Measurements from ENCODE around the gene CACNA2D3. TPM values are rescaled to one million over a fixed set of nuclear protein-coding genes. Genes with fewer than 3 reads are reported as not detected.

The CACNA2D3 gene
- total RNA-seq, 1 experiment from 2014 or later, result not detected

DNA sequence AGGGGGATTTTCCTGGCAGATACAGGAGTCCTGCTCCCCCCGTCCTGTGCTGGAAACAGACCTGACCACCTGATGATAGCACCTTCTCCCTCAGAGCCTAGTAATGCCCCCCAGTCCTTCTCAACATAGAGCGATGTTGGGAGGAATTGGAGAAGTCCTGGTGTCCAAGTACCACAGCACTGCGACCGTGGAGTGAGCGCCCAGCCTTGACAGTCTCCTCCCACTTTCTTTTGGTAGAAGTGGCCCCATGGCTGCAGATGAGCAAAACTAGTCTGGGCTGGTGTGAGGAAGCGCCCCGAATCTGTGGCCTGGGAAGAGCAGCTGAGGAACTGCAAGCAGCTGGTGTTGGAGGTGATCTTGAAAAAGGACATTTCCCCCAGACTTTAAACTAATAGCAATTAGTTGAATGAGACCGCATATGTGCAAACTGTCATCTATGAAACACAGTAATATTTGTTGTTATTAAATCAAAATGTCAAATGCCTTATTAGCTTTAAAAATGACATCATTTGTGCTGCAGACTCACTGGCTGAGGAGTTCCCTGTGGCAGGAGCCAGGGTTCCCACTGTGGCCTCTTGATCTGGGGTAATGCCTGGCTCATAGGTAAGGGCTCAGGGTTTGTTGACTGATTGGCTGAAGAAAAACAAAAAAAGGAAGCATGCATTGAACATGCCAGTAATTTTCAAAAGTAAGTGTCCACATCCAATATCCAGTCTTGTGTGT lies 121.8 kb downstream of the CACNA2D3 start:
- Histone ChIP-seq H3K4me3 (ENCODE audit: low read length) (peak overlapping the region; percentile 68), H3K4me1 (ENCODE audit: insufficient read depth, low read length) (0 out of 2 replicates have a peak, but pooled peaks cover 3% of the 10 kb centered on the region), H3K27me3 (ENCODE audit: low read length) (no peaks in the 10 kb centered on the region), H3K79me2 (ENCODE audit: low read length) (no peaks in the 10 kb centered on the region), H3K9me2 (replicated peaks; ENCODE audit: low read length) (no peaks in the 10 kb centered on the region), H3K4me2 (ENCODE audit: low read length) (peak overlapping the region; percentile 84), H3K9me3 (ENCODE audit: low read length) (no peaks in the 10 kb centered on the region), H3K36me3 (ENCODE audit: low read depth, low read length) (no peaks in the 10 kb centered on the region), H3K9ac (ENCODE audit: low read length) (no peak overlapping the region), H3F3A (ENCODE audit: low read length, unreplicated experiment) (no peaks in the 10 kb centered on the region), H2AFZ (ENCODE audit: low read length) (peak overlapping the region; percentile 94), H4K20me1 (ENCODE audit: low read length) (no peaks in the 10 kb centered on the region), H3K27ac (ENCODE audit: low read length) (no peak overlapping the region)
- intact Hi-C loops (cut with micrococcal nuclease), result no loop called here
- POLR2A ChIA-PET (ENCODE audit: unreplicated experiment), result no interaction called here
- no TSS peak for BruUV-seq (replicated peaks)
- TF ChIP-seq EZH2phosphoT487 (IDR thresholded peaks at IDR 0.05; ENCODE audit: borderline replicate concordance, low read length), result no peak
- TF ChIP-seq, protein P1, sequence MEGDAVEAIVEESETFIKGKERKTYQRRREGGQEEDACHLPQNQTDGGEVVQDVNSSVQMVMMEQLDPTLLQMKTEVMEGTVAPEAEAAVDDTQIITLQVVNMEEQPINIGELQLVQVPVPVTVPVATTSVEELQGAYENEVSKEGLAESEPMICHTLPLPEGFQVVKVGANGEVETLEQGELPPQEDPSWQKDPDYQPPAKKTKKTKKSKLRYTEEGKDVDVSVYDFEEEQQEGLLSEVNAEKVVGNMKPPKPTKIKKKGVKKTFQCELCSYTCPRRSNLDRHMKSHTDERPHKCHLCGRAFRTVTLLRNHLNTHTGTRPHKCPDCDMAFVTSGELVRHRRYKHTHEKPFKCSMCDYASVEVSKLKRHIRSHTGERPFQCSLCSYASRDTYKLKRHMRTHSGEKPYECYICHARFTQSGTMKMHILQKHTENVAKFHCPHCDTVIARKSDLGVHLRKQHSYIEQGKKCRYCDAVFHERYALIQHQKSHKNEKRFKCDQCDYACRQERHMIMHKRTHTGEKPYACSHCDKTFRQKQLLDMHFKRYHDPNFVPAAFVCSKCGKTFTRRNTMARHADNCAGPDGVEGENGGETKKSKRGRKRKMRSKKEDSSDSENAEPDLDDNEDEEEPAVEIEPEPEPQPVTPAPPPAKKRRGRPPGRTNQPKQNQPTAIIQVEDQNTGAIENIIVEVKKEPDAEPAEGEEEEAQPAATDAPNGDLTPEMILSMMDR (conservative IDR thresholded peaks at IDR 0.05; ENCODE audit: low read depth, low read length), result no peak
- TF ChIP-seq EZH2 (IDR thresholded peaks at IDR 0.05; ENCODE audit: low read length, unreplicated experiment), result no peak
- no peak for ATAC-seq
- CTCF ChIA-PET, result no interaction called here
- DNase-seq, result no peak

DNA sequence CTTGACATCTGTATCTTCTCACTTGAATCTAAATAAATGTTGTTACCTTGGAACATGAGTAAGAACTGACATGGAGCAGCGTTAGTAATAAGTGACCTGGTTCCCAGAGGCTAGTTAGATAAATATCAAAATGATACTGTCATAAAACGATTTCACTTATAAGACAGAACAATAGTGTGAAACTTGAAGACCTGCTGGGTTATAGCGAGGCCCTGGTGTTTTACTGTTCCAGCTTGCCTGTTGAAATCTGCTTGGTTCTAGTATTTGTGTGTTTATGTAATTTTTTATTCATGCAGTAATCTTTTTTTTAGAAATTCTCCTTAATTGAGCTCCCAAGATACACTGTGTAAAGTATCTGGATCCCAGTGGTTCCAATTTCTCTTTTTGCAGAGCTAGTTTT lies 129.4 kb downstream of the CACNA2D3 start:
- intact Hi-C loops (cut with micrococcal nuclease), result no loop called here
- BruUV-seq (replicated peaks), result no TSS peak
- TF ChIP-seq, protein P1 (conservative IDR thresholded peaks at IDR 0.05; ENCODE audit: low read depth, low read length), result no peak
- no peak for TF ChIP-seq EZH2 (IDR thresholded peaks at IDR 0.05; ENCODE audit: low read length, unreplicated experiment)
- no peak for TF ChIP-seq EZH2phosphoT487 (IDR thresholded peaks at IDR 0.05; ENCODE audit: borderline replicate concordance, low read length)
- Histone ChIP-seq H3K9me2 (replicated peaks; ENCODE audit: low read length) (no peaks in the 10 kb centered on the region), H3K9ac (ENCODE audit: low read length) (no peak overlapping the region), H3K4me1 (ENCODE audit: insufficient read depth, low read length) (no peaks in the 10 kb centered on the region), H3K79me2 (ENCODE audit: low read length) (no peaks in the 10 kb centered on the region), H3K4me2 (ENCODE audit: low read length) (no peak overlapping the region), H3K36me3 (ENCODE audit: low read depth, low read length) (no peaks in the 10 kb centered on the region), H3K27me3 (ENCODE audit: low read length) (peaks cover 22% of the 10 kb centered on the region; the same call in 1 of the 2 replicates), H4K20me1 (ENCODE audit: low read length) (no peaks in the 10 kb centered on the region), H3F3A (ENCODE audit: low read length, unreplicated experiment) (no peaks in the 10 kb centered on the region), H3K4me3 (ENCODE audit: low read length) (no peak overlapping the region), H2AFZ (ENCODE audit: low read length) (no peak overlapping the region), H3K27ac (ENCODE audit: low read length) (no peak overlapping the region), H3K9me3 (ENCODE audit: low read length) (no peaks in the 10 kb centered on the region)
- no peak for DNase-seq
- CTCF ChIA-PET, result no interaction called here
- POLR2A ChIA-PET (ENCODE audit: unreplicated experiment), result no interaction called here
- ATAC-seq, result no peak

DNA sequence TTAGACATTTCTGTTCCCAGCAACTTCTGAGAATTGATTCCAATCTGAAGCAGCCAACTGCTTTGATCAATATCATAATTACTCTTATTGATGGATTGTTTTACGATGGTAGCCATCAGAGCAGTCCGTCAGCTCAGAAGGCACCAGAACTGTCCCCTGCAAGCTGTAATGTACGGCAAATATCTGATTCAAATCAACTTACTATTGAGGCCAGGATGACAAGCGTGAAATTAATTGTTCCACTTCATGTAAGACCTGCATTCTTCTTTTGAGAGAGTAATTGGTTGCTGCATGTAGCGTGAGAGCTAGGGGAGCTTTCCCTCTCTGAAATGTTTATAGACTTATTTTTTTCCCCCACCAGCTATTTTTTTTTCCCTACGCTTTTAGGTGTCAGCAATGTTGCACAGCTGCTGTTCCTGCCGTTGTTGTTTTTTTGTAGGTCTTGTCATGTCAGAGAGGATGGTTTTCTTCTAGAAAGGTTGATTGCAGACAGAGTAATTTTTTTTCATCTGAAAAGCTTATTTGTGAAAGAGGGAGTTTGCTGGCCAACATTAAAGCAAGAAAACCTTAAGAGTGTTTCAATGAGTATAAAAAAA lies 134.9 kb downstream of the CACNA2D3 start:
- intact Hi-C loops (cut with micrococcal nuclease), result no loop called here
- no peak for TF ChIP-seq EZH2phosphoT487 (IDR thresholded peaks at IDR 0.05; ENCODE audit: borderline replicate concordance, low read length)
- TF ChIP-seq, protein P1 (conservative IDR thresholded peaks at IDR 0.05; ENCODE audit: low read depth, low read length), result no peak
- no peak for TF ChIP-seq EZH2 (IDR thresholded peaks at IDR 0.05; ENCODE audit: low read length, unreplicated experiment)
- POLR2A ChIA-PET (ENCODE audit: unreplicated experiment), result interaction anchor here (0.7 kb wide), 1 partner anchor 72 kb away, joined by 5 read pairs; no protein-coding TSS in a partner anchor
- Histone ChIP-seq H3K4me3 (ENCODE audit: low read length) (no peak overlapping the region), H4K20me1 (ENCODE audit: low read length) (no peaks in the 10 kb centered on the region), H3K9me2 (replicated peaks; ENCODE audit: low read length) (no peaks in the 10 kb centered on the region), H3K9ac (ENCODE audit: low read length) (no peak overlapping the region), H3K4me1 (ENCODE audit: insufficient read depth, low read length) (no peaks in the 10 kb centered on the region), H3K27me3 (ENCODE audit: low read length) (peaks cover 31% of the 10 kb centered on the region; the same call in 1 of the 2 replicates), H3K79me2 (ENCODE audit: low read length) (no peaks in the 10 kb centered on the region), H3K27ac (ENCODE audit: low read length) (no peak overlapping the region), H2AFZ (ENCODE audit: low read length) (no peak overlapping the region), H3F3A (ENCODE audit: low read length, unreplicated experiment) (no peaks in the 10 kb centered on the region), H3K36me3 (ENCODE audit: low read depth, low read length) (no peaks in the 10 kb centered on the region), H3K4me2 (ENCODE audit: low read length) (no peak overlapping the region), H3K9me3 (ENCODE audit: low read length) (no peaks in the 10 kb centered on the region)
- no peak for DNase-seq
- BruUV-seq (replicated peaks), result no TSS peak
- no peak for ATAC-seq
- CTCF ChIA-PET, result no interaction called here
